HG03558 (cell line): ENCODE data around the gene PTPRZ1.

Experiments
- ATAC-seq: cut with Tn5 transposase; IDR thresholded peaks from one replicate; pipeline ENCODE4 v1.9.1; 2021; ENCODE audit warnings: moderate number of reproducible peaks; ENCODE audit not compliant: unreplicated experiment; ENCODE audit errors: extremely low read depth

Gene PTPRZ1

GRCh38 chr7:122094549-122094948 is 221.6 kb downstream of the PTPRZ1 start:
- no peak for ATAC-seq

DNA sequence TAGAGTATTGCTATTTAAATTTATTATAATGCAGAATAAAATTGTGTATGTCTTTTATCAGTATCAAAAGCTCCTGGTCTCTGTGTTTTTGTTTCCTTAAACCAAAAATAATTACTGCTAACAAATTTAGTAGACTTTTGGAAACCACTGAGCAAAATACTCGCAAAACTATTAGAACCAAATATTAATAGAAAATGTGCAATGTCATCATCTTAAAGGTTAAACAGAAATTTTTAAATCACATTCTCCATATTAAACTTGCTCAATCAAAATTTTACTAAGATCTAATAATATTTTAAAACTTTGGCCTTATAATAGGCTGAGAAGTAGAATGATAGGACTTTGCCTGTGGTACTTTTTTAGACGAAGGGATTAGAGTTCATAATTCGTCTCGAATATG is 222.7 kb downstream of the PTPRZ1 start:
- no peak for ATAC-seq

- ATAC-seq, result no peak
These were observed 227.1 kb downstream of the PTPRZ1 start for GRCh38 chr7:122100021-122100420.

- no peak for ATAC-seq
These were observed 230.1 kb downstream of the PTPRZ1 start for GRCh38 chr7:122103064-122103463.
